Common myeloid progenitor, CD34-positive (primary cell): ENCODE results near the gene RGS14.
"Not testable (repeated sequence)": the region's sequence is repeated elsewhere in the genome, so short reads cannot be mapped to it uniquely, and the experiment has no call there.

ENCODE experiments used
- CTCF ChIA-PET: fragments of 350-600 bp; sonication (Branson Sonifier 250); formaldehyde crosslinking; loops from one replicate; lab custom pipeline; 2021; ENCODE audit warnings: antibody characterized with exemption; lab: Charles Lee
- POLR2A ChIA-PET: fragments of 350-600 bp; sonication (Branson Sonifier 250); formaldehyde crosslinking; loops from one replicate; lab custom pipeline; 2021; ENCODE audit warnings: antibody characterized with exemption; lab: Charles Lee
- DNase-seq, 3 donors: peaks; one replicate each; pipeline versions ENCODE4 v3.0.0 to v3.0.0-alpha.2; 2013
- H3K27ac ChIP-seq, 2 experiments: 1 replicate in 1 of 2; 2 replicates in 1 of 2; pipeline ENCODE4 v1.7.0; 2013; ENCODE audit warnings: inconsistent platforms in 2 of 2, low read length in 2 of 2, mild to moderate bottlenecking in 2 of 2, low read depth in 1 of 2, moderate library complexity in 1 of 2; ENCODE audit not compliant: severe bottlenecking in 2 of 2, insufficient read depth in 1 of 2, poor library complexity in 1 of 2
- H3K27me3 ChIP-seq, 5 experiments: replicated peaks in 2 of 5; 1 replicate in 3 of 5; 2 replicates in 2 of 5; pipeline versions ENCODE4 v1.6.1 to v1.7.0; 2013; ENCODE audit warnings: low read length in 4 of 5, mild to moderate bottlenecking in 2 of 5, moderate library complexity in 2 of 5, inconsistent platforms in 1 of 5; ENCODE audit not compliant: insufficient read depth in 5 of 5, control insufficient read depth in 4 of 5
- H3K36me3 ChIP-seq, 4 experiments: 1 replicate in 2 of 4; 2 replicates in 2 of 4; pipeline versions ENCODE4 v1.6.1 to v1.7.0; 2013; ENCODE audit warnings: low read length in 3 of 4, control low read depth in 1 of 4, mild to moderate bottlenecking in 1 of 4; ENCODE audit not compliant: control insufficient read depth in 4 of 4, insufficient read depth in 4 of 4
- H3K4me1 ChIP-seq, 4 experiments: 1 replicate in 3 of 4; 2 replicates in 1 of 4; pipeline versions ENCODE4 v1.6.1 to v1.7.1; 2013; ENCODE audit warnings: low read length in 3 of 4, mild to moderate bottlenecking in 3 of 4, control low read depth in 1 of 4, inconsistent platforms in 1 of 4, moderate library complexity in 1 of 4; ENCODE audit not compliant: control insufficient read depth in 4 of 4, insufficient read depth in 4 of 4; ENCODE audit errors: control extremely low read depth in 1 of 4
- H3K4me3 ChIP-seq, 7 experiments: 1 replicate in 4 of 7; 2 replicates in 3 of 7; pipeline versions ENCODE4 v1.5.1 to v1.7.0; 2013; ENCODE audit warnings: mild to moderate bottlenecking in 7 of 7, low read length in 6 of 7, moderate library complexity in 6 of 7, inconsistent platforms in 2 of 7, low read depth in 2 of 7, control low read depth in 1 of 7; ENCODE audit not compliant: insufficient read depth in 4 of 7, control insufficient read depth in 1 of 7; ENCODE audit errors: extremely low read depth in 1 of 7
- H3K9me3 ChIP-seq, 5 experiments: 1 replicate in 4 of 5; 2 replicates in 1 of 5; pipeline versions ENCODE4 v1.6.1 to v1.7.1; 2013; ENCODE audit warnings: low read length in 4 of 5, mild to moderate bottlenecking in 2 of 5, inconsistent platforms in 1 of 5, low read depth in 1 of 5, moderate library complexity in 1 of 5; ENCODE audit not compliant: control insufficient read depth in 4 of 5, insufficient read depth in 2 of 5; ENCODE audit errors: control extremely low read depth in 1 of 5
- WGBS: methylation state at CpG from one replicate; pipeline ENCODE4 v1.1.5; 2013; ENCODE audit not compliant: insufficient coverage; 5-methylcytosine and 5-hydroxymethylcytosine counted together

The RGS14 gene

DNA sequence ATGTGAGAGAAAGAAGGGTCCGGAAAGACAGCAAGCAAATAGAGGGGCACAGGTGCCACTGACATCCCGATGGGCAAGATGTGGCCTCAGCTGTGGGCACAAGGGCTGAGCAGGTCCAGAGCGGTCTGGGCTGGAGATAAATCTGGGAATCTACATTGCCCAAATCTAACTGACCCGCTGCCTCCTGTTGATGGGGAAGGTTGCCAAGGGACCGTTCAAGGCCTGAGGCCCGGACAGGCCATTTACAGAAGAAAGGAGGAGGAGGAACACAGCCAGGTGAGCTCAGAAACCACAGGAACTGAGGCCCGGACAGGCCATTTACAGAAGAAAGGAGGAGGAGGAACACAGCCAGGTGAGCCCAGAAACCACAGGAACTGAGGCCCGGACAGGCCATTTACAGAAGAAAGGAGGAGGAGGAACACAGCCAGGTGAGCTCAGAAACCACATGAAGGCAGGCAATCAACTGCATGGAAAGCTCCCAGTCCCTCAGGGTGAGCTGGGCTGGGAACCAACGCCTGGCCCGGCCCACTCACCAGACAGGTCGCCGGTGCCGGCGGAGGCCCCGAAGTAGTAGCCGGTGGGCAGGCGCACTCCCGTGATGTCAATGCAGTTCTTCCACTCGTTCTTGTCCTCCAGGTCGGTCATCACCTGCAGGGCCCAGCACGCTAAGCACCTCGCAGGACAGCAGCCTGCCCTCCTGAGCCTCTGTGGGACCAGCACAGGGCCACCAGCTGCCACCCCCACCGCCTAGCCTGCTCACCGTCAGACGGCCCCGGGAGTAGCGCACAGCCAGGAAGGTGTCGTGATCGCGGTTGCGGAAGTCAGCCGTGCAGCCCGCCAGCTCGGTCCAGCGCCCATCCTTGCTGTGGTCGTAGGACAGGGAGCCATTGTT is 20.9 kb upstream of the RGS14 start:
- Histone ChIP-seq H3K9me3 (no peaks in the 10 kb centered on the region), H3K27me3 (no peaks in the 10 kb centered on the region), H3K4me3 (no peak overlapping the region), H3K4me1 (peaks cover 6 to 20% (median 17%) of the 10 kb centered on the region in 4 experiments), H3K36me3 (peaks cover 6 to 82% (median 61%) of the 10 kb centered on the region in 4 experiments), H3K27ac (no peak overlapping the region)
- CTCF ChIA-PET, result interaction anchor here (0.8 to 10.2 kb wide), 16 partner anchors 9 to 67 kb away, joined by 3 to 162 read pairs (median 6); partner anchors contain the start of gene RGS14
- no peak for DNase-seq
- POLR2A ChIA-PET, result no interaction called here
- WGBS, result 97% methylated on average over 28 of the region's 36 CpGs

GRCh38 chr5:177338251-177339106 is 19.2 kb upstream of the RGS14 start:
- peaks cover 0 to 6% (median 4%) of the 10 kb centered on the region in 4 experiments for H3K4me1 ChIP-seq
- ChIA-PET CTCF (interaction anchor here (0.9 to 10.2 kb wide), 6 partner anchors 12 to 29 kb away, joined by 3 to 162 read pairs (median 5); partner anchors contain the start of genes LMAN2 and RGS14), POLR2A (no interaction called here)
- H3K4me3 ChIP-seq, result no peak overlapping the region
- DNase-seq, result no peak
- no peaks in the 10 kb centered on the region for H3K27me3 ChIP-seq
- H3K36me3 ChIP-seq, result peaks cover 6 to 75% (median 63%) of the 10 kb centered on the region in 4 experiments
- no peak overlapping the region for H3K27ac ChIP-seq
- 94% methylated on average over 21 of the region's 22 CpGs for WGBS
- no peaks in the 10 kb centered on the region for H3K9me3 ChIP-seq

- POLR2A ChIA-PET, result no interaction called here
- WGBS, result 83% methylated on average over 10 of the region's 11 CpGs
- H3K27me3 ChIP-seq, result no peaks in the 10 kb centered on the region
- H3K27ac ChIP-seq, result no peak overlapping the region
- peaks cover 0 to 6% (median 0%) of the 10 kb centered on the region in 4 experiments for H3K4me1 ChIP-seq
- H3K9me3 ChIP-seq, result no peaks in the 10 kb centered on the region
- DNase-seq, result no peak
- CTCF ChIA-PET, result interaction anchor here (0.9 to 10.2 kb wide), 5 partner anchors 11 to 30 kb away, joined by 3 to 162 read pairs (median 6); partner anchors contain the start of gene LMAN2
- peaks cover 6 to 71% (median 58%) of the 10 kb centered on the region in 4 experiments for H3K36me3 ChIP-seq
- no peak overlapping the region for H3K4me3 ChIP-seq
Observed at GRCh38 chr5:177339107-177339638, 18.6 kb upstream of the RGS14 start.

DNA sequence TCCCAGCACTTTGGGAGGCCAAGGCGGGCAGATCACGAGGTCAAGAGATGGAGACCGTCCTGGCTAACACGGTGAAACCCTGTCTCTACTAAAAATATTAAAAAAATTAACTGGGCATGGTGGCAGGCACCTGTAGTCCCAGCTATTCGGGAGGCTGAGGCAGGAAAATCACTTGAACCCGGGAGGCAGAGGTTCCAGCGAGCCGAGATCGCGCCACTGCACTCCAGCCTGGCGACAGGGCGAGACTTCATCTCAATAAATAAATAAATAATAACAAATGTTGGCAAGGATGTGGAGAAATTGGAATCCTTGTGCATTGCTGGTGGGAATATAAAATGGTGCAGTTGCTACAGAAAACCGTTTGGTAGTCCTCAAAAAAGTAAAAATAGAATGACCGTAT is 14.7 kb upstream of the RGS14 start:
- POLR2A ChIA-PET, result not testable (repeated sequence)
- CTCF ChIA-PET, result interaction anchor here (1.0 to 1.2 kb wide), 2 partner anchors 34 kb away, joined by 3 read pairs; no protein-coding TSS in a partner anchor
- WGBS, result 100% methylated on average over 4 of the region's 14 CpGs

DNA sequence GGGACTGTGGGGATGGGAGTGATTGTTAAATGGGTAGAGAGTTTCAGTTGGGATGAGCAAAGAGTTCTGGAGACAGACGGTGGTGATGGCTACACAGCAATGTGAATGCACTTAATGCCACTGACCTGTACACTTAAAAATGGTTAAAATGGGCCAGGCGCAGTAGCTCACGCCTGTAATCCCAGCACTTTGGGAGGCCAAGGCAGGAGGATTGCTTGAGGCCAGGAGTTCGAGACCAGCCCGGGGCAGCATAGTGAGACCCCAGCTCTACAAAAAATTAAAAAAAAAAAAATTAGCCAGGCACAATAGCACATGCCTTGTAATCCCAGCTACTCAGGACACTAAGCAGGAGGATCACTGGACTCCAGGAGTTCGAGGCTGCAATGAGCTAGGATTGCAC is 13.9 kb upstream of the RGS14 start:
- 100% methylated on average over 3 of the region's 6 CpGs for WGBS
- no peak for DNase-seq
- Histone ChIP-seq H3K27ac (no peak overlapping the region), H3K27me3 (no peaks in the 10 kb centered on the region), H3K36me3 (peaks cover 4 to 43% (median 28%) of the 10 kb centered on the region in 4 experiments), H3K4me1 (peaks cover 0 to 6% (median 0%) of the 10 kb centered on the region in 4 experiments), H3K9me3 (no peaks in the 10 kb centered on the region), H3K4me3 (no peak overlapping the region)
- POLR2A ChIA-PET, result no interaction called here
- CTCF ChIA-PET, result interaction anchor here (1.2 to 1.9 kb wide), 2 partner anchors 9 to 34 kb away, joined by 4 to 6 read pairs; no protein-coding TSS in a partner anchor

More for the DNA sequence above, 14.7 kb upstream of the RGS14 start:
- H3K4me3 ChIP-seq, H3K27me3 ChIP-seq, H3K4me1 ChIP-seq, DNase-seq, H3K27ac ChIP-seq, H3K9me3 ChIP-seq: not testable (repeated sequence)
- H3K36me3 ChIP-seq, result peaks cover 4 to 51% (median 34%) of the 10 kb centered on the region in 4 experiments

GRCh38 chr5:177344891-177345290 is 12.8 kb upstream of the RGS14 start:
- Histone ChIP-seq H3K27me3 (no peaks in the 10 kb centered on the region), H3K9me3 (no peaks in the 10 kb centered on the region), H3K4me1 (peaks cover 0 to 9% (median 5%) of the 10 kb centered on the region in 4 experiments), H3K27ac (no peak overlapping the region), H3K4me3 (no peak overlapping the region), H3K36me3 (peaks cover 4 to 42% (median 25%) of the 10 kb centered on the region in 4 experiments)
- POLR2A ChIA-PET, result no interaction called here
- CTCF ChIA-PET, result interaction anchor here (1.9 to 2.9 kb wide), 2 partner anchors 10 to 11 kb away, joined by 6 to 10 read pairs; no protein-coding TSS in a partner anchor
- no peak for DNase-seq
- 93% methylated on average over 2 of the region's 6 CpGs for WGBS
